NCI-H2107 treated with DMSO at 0.1 percent for 48 hours (cell line): ENCODE measurements around the gene BTG1.
A peak's percentile ranks its signal among the peaks of the same experiment; 100 is the strongest.
"Not testable (repeated sequence)": the region's sequence is repeated elsewhere in the genome, so short reads cannot be mapped to it uniquely, and the experiment has no call there.

Experiments used
- DNase-seq: peaks from one replicate; lab custom pipeline; 2025; ENCODE audit not compliant: unreplicated experiment; lab: John Stamatoyannopoulos, UW

BTG1 gene

DNA sequence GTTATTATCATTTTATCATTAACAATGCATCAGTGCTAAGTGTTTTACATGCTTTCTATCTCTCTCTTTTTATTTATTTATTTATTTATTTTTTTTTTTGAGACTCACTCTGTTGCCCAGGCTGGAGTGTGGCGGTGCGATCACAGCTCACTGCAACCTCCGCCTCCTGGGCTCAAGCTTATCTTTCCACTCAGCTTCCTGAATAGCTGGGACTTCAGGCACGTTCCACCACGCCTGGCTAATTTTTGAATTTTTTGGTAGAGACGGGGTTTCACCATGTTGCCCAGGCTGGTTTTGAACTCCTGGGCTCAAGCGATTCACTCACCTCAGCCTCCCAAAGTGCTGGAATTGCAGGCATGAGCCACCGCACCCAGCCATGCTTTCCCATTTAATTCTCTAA, 3.9 kb upstream of the BTG1 start:
- no peak for DNase-seq

GRCh38 chr12:92147491-92147890, 1.8 kb upstream of the BTG1 start:
- no peak for DNase-seq

DNA sequence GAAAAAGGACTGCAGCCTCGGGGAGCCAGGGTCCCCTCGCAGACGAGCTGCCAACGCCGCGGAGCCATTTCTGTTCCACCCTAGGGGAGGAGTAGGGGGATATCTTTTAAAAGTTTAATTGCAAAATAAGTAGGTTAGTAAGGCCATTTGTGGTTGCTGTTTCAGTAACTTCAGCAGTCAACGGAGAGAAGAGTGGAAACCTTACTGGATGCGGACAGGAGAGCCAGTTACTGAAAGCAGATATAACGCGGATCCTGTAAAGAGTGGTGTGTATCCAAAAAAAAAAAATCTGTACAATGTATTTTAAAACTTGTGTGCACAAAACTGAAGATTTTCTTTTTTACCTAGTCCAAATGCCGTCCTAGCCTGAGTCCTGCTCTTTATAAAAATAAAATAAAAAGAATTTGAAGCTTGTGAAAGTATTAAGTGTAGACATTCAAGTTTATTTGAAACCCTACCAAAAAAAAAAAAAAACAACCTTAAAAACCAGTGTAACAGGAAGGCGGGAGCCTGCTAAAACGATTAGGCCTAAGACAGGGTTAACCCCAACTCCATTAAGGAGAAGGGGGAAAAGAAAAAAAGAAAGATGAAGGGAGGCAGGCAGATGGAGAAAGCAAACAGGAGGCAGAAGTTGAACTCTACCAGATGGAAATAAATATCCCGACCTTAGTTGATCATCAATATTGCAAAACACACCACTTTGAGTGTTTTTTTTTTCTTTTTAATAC, 1.0 kb upstream of the BTG1 start:
- DNase-seq, result no peak

DNA sequence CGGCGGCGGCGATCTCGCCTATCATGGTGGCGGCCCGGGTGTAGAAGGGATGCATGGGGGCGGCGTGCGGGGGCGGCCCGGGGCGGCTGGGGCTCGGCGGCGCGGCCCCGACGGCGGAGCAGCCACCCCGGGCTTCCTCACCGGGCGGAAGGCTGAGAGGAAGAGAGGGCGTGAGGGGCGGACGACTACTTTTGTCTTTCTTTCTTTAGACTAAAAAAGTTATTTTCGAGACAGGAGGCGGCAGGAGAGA, 240 bp downstream of the BTG1 start:
- DNase-seq, result no peak

DNA sequence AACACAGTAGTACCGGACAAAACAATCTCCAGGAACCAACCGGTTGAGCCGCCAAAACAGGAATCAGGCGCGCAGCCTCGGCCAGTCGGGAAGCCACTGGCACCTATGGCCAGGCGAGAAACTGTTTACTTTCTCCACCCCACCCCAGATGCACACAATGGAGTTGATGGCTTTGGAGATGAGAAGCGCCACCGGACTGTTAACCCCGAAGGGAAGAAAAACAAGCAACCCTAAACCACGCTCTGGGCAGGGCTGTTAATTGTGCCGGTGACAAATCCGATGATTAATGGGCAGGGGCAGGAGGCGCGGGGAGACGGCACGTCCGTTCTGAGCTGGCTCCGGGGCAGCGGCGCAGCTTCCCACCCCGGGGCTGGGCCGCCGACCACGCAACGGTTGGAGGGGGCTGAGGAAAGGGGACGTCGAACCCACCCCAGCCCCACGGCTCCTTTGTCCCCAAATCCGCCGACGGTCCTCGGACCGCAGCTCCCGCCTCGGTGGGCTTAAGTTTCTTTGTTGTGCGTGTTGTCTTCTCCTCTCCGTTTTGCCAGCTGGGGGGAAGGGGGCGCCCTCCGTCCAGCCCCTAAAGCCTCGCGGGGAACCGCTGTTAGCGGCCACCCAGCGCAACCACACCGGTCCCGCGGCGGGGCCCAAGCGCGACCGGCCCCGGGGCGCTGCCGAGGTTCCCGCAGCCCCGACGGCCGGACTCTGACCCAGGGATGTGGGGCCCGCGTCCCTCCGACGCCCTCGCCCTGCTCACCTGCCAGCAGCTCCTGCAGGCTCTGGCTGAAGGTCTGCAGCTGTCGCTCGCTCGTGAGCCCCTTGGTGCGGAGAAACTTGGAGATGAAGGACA, 790 bp downstream of the BTG1 start:
- peak; percentile 83 for DNase-seq

GRCh38 chr12:92143686-92144630, 1.7 kb downstream of the BTG1 start:
- peak; percentile 83 for DNase-seq

DNA sequence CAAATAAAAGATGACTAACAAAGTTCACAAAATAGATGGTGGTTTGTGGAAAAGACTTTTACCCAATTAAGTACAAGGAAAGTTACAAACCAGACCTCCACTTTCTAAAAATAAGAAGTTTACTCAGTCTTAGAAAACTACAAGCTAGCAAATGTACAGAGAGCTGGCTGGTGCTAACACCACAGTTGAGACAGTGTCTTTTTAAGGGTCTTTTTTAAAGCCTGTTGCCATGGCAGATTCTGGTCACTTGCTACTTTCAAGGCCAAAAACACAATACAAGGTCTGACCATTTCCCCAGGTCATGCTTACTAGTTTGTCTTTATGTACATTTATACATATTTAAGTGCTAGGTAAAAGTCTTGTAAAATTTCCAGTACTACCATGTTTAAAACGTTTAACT, 2.4 kb downstream of the BTG1 start:
- DNase-seq, result no peak

- DNase-seq, result no peak
Measured at GRCh38 chr12:92142251-92142926, 3.3 kb downstream of the BTG1 start.

DNA sequence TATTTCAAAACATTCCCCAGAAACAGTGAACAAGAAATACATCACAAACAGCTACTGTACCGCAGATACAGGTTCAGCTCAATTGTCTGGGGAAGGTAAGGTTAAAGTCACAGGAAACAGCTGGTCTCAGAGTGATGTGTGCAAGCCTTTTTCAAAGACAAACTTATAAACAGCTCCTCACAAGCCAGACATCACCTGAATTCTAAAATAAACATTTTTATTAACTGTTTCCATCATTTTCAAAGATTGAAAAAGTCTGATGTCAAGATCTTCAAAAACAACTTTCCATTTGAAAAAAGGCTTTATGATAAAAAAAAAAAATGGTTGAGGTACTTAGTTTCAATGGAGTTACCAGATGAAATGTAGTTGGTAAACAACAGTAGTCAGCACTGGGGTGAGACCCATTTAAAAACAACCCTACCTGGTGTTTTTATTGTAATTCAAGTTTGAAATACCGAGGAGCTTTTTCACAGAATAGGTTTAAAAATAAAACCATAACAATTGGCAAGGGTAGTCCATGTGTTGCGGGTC, 4.0 kb downstream of the BTG1 start:
- DNase-seq, result peak; percentile 9

- DNase-seq, result no peak
Measured at GRCh38 chr12:92140896-92141536, 4.6 kb downstream of the BTG1 start.

- no peak for DNase-seq
Measured at GRCh38 chr12:92140156-92140555, 5.5 kb downstream of the BTG1 start.

DNA sequence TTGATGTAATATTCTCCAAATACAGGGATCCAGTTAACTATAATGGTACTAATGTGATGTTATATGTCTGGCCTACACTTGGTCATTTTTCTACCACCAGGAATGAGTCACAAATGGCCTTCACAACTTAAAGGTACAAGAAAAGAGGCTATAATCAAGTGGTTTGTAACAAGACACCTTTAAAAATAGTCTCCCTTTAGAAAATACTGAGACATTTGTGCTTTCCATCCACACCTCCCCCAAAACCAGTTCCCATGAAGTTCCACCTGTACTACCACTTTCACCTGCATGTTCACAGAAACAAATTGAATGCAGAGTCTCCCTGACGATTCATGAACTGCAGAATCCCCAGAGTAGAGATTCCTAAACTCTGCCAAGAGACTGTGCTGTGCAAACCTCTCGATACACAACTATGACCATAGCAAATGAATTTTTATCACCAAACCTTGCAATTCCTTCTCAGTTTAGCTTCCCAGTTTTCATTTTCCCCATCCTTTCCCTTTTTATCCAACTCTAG, 6.0 kb downstream of the BTG1 start:
- DNase-seq, result peak; percentile 19

- no peak for DNase-seq
Measured at GRCh38 chr12:92138626-92139025, 7.0 kb downstream of the BTG1 start.

DNA sequence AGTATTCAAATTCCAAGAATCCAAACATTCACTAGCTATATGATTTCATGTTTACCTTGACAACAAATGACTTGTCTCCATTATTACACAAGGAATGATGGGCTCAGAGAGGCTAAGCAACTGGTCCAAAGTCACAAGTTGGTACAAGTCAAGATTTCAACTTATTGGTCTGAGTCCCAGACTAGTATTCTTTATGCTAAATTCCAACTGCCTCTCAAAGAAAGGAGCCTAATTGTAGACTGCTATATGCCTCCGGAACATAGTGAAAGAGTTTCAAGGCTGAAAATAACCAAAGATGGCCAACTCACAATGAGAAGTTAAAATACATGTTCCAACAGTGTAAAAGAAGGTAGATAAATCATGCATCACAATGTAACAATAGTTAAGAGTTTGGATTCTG, 7.5 kb downstream of the BTG1 start:
- no peak for DNase-seq

GRCh38 chr12:92136965-92137721, 8.5 kb downstream of the BTG1 start:
- no peak for DNase-seq

- no peak for DNase-seq
Measured at GRCh38 chr12:92136026-92136730, 9.5 kb downstream of the BTG1 start.

GRCh38 chr12:92135541-92135940, 10.1 kb downstream of the BTG1 start:
- not testable (repeated sequence) for DNase-seq

DNA sequence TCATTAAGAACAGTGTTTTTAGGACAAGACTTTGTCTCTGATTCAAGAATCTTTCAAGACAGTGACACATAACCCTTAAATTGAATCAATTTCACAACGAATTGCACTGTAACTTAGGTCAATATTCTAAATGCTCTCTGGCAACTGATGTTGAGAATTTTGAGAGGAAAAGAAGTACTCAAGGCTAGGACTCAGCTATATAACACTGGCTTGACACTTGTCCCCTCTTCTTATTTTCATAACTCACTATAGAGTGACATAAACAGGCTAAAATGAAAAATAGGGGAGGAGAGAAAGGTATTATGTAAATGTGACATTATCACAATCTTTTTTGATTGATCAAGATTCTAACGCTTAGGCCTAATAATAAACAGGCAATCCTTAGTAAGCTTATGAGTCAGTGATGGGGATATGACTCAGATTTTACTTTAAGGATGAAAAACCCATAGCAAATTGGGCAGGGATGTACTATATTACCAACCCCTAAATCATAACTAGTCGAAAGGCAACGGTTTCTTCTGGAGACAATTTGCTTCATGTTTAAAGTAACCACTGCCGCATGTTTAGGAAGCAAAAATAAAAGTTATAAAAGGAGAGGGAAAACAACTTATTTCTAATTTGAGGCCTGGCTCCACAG, 10.9 kb downstream of the BTG1 start:
- DNase-seq, result no peak
